Chondrocyte (in vitro differentiated cells): Measurements from ENCODE around the gene LMF2. TPM values are rescaled to one million over a fixed set of nuclear protein-coding genes. Genes with fewer than 3 reads are reported as not detected.
A peak's percentile ranks its signal among the peaks of the same experiment; 100 is the strongest.

Experiments used
- DNase-seq: peaks from one replicate; pipeline ENCODE4 v3.0.0; 2021; ENCODE audit warnings: mixed read lengths, low spot score
- H3K27ac Mint-ChIP-seq: one replicate; pipeline ENCODE4 v1.8.0; 2021; ENCODE audit warnings: mild to moderate bottlenecking, moderate library complexity, mixed read lengths; ENCODE audit not compliant: unreplicated experiment
- H3K27me3 Mint-ChIP-seq: 2 replicates; pipeline ENCODE4 v1.8.0; 2021; ENCODE audit warnings: low read depth, mixed read lengths
- H3K36me3 Mint-ChIP-seq: 2 replicates; pipeline ENCODE4 v1.8.0; 2021; ENCODE audit warnings: low read depth, mixed read lengths
- H3K4me1 Mint-ChIP-seq: 2 replicates; pipeline ENCODE4 v1.8.0; 2021; ENCODE audit warnings: low read depth, mild to moderate bottlenecking, mixed read lengths
- H3K4me3 Mint-ChIP-seq: one replicate; pipeline ENCODE4 v1.8.0; 2021; ENCODE audit warnings: mild to moderate bottlenecking, moderate library complexity, mixed read lengths; ENCODE audit not compliant: unreplicated experiment
- H3K9me3 Mint-ChIP-seq: 2 replicates; pipeline ENCODE4 v1.8.0; 2021; ENCODE audit warnings: low read depth, mixed read lengths
- total RNA-seq: library from RNA; stranded (reverse); gene quantifications from 3 replicates; pipeline ENCODE4 v1.2.1, GENCODE V29; 2021
- TF ChIP-seq, protein P1 (sequence below): fragments of 200-600 bp; sonication (generic); IDR thresholded peaks from 2 replicates; pipeline ENCODE4 v1.5.0; 2021; ENCODE audit warnings: antibody characterized with exemption, mild to moderate bottlenecking, moderate library complexity

Gene LMF2
- total RNA-seq, 1 donor from 2014 or later: 120 TPM

DNA sequence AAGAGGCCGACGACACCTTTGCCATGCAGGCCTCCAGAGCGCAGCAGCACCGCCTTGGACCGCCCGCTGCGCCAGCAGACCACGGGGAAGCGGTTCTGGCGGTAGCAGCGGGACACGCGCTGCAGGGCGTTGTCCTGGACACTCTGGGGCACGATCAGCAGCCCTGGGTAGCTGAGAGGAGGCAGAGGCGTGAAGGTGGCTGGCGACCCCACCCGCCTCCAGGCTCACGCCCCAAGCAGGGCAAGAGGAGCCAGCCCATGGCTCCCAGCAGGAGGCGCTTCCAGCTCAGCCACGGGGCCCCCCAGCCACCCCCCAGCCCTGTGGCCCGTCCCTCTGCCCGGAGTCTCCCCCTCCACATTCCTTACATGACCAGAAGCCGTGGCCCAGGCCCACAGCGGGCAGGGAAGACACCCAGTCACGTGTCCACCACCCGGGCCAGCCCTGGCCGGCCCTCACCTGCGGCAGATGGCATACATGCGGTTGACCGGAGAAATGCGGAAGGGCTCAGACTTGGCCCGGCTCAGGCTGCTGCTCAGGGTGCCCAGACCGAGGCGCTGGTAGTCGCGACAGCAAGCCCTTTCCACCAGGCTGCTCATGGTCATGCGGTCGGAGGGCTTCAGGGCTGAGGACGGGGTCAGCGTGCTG is 47.9 kb downstream of the LMF2 start:
- Mint-ChIP-seq H3K36me3 (peaks cover 28% of the 10 kb centered on the region), H3K4me1 (no peaks in the 10 kb centered on the region), H3K9me3 (no peaks in the 10 kb centered on the region), H3K27me3 (no peaks in the 10 kb centered on the region), H3K27ac (no peak overlapping the region), H3K4me3 (no peak overlapping the region)
- TF ChIP-seq, protein P1, sequence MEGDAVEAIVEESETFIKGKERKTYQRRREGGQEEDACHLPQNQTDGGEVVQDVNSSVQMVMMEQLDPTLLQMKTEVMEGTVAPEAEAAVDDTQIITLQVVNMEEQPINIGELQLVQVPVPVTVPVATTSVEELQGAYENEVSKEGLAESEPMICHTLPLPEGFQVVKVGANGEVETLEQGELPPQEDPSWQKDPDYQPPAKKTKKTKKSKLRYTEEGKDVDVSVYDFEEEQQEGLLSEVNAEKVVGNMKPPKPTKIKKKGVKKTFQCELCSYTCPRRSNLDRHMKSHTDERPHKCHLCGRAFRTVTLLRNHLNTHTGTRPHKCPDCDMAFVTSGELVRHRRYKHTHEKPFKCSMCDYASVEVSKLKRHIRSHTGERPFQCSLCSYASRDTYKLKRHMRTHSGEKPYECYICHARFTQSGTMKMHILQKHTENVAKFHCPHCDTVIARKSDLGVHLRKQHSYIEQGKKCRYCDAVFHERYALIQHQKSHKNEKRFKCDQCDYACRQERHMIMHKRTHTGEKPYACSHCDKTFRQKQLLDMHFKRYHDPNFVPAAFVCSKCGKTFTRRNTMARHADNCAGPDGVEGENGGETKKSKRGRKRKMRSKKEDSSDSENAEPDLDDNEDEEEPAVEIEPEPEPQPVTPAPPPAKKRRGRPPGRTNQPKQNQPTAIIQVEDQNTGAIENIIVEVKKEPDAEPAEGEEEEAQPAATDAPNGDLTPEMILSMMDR: peak; percentile 16
- no peak for DNase-seq

- H3K36me3 Mint-ChIP-seq: peaks cover 26% of the 10 kb centered on the region
- no peaks in the 10 kb centered on the region for H3K27me3 Mint-ChIP-seq
- H3K4me3 Mint-ChIP-seq: no peak overlapping the region
- H3K9me3 Mint-ChIP-seq: no peaks in the 10 kb centered on the region
- H3K4me1 Mint-ChIP-seq: no peaks in the 10 kb centered on the region
- H3K27ac Mint-ChIP-seq: no peak overlapping the region
- TF ChIP-seq, protein P1: no peak
- no peak for DNase-seq
These were observed 48.5 kb downstream of the LMF2 start for GRCh38 chr22:50459016-50459415.

GRCh38 chr22:50456466-50457234 is 50.9 kb downstream of the LMF2 start:
- no peak overlapping the region for H3K27ac Mint-ChIP-seq
- TF ChIP-seq, protein P1: peak; percentile 53

GRCh38 chr22:50456026-50456425 is 51.5 kb downstream of the LMF2 start:
- H3K27me3 Mint-ChIP-seq: no peaks in the 10 kb centered on the region
- TF ChIP-seq, protein P1: no peak
- peaks cover 26% of the 10 kb centered on the region for H3K36me3 Mint-ChIP-seq
- no peaks in the 10 kb centered on the region for H3K9me3 Mint-ChIP-seq
- H3K4me3 Mint-ChIP-seq: no peak overlapping the region
- H3K4me1 Mint-ChIP-seq: no peaks in the 10 kb centered on the region
- no peak overlapping the region for H3K27ac Mint-ChIP-seq
- DNase-seq: no peak

More at GRCh38 chr22:50456466-50457234, 50.9 kb downstream of the LMF2 start:
- Mint-ChIP-seq H3K4me3 (no peak overlapping the region), H3K36me3 (peaks cover 24% of the 10 kb centered on the region), H3K9me3 (no peaks in the 10 kb centered on the region), H3K4me1 (no peaks in the 10 kb centered on the region), H3K27me3 (no peaks in the 10 kb centered on the region)
- DNase-seq: no peak

DNA sequence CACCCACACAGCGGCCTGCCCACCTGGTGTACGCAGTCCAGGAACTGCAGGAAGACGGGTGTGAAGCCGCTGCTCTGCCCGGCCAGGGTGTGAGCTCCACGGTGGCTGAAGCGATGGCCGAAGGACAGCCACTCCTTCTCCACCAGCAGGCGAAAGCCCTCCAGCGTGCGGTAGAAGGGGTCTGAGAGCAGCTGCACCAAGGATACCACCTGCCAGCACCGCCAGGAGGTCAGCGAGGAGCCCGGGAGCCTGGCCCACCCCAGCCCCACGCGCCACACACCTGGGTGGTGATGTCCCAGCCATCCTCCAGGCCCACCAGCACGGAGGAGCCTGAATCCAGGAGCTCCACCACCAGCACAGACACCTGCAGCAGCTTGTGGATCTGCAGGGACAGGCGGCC is 52.3 kb downstream of the LMF2 start:
- no peak overlapping the region for H3K27ac Mint-ChIP-seq

More for the DNA sequence above, 52.3 kb downstream of the LMF2 start:
- Mint-ChIP-seq H3K4me1 (no peaks in the 10 kb centered on the region), H3K9me3 (no peaks in the 10 kb centered on the region), H3K36me3 (peaks cover 25% of the 10 kb centered on the region), H3K4me3 (no peak overlapping the region), H3K27me3 (no peaks in the 10 kb centered on the region)
- DNase-seq: no peak
- TF ChIP-seq, protein P1: no peak
